ENCODE measurements around the gene DBF4B. TPM values are rescaled to one million over a fixed set of nuclear protein-coding genes. Genes with fewer than 3 reads are reported as not detected.

DBF4B gene
- total and polyA plus RNA-seq, 2 donors (not counting 1 experiment from before 2014, with no cell fraction given): 2.2 to 3.3 TPM

- peaks cover 8% of the 10 kb centered on the region for H3K36me3 ChIP-seq (ENCODE audit: control insufficient read depth, insufficient read depth, low read length)
- DNase-seq (ENCODE audit: low read depth in 2 of 2): peak in 1 of 2 donors; percentile 8
- TF ChIP-seq EZH2 (IDR thresholded peaks at IDR 0.05; ENCODE audit: low read length, missing control alignments): no peak
- no peak for TF ChIP-seq CTCF (conservative IDR thresholded peaks at IDR 0.05 in 1 of 2, IDR thresholded peaks at IDR 0.05 in 1 of 2; ENCODE audit: low read depth in 1 of 2, low read length in 2 of 2)
These were observed 39.1 kb downstream of the DBF4B start for GRCh38 chr17:44747566-44747965.

GRCh38 chr17:44749076-44749979 lies 40.9 kb downstream of the DBF4B start:
- no peak overlapping the region for H3K27ac ChIP-seq (ENCODE audit: insufficient read depth, low read length)
- H3K36me3 ChIP-seq (ENCODE audit: control insufficient read depth, insufficient read depth, low read length): peaks cover 7% of the 10 kb centered on the region
- no peaks in the 10 kb centered on the region for H3K9me3 ChIP-seq (ENCODE audit: control insufficient read depth, insufficient read depth, low read depth, low read length)

More at GRCh38 chr17:44747566-44747965, 39.1 kb downstream of the DBF4B start:
- Histone ChIP-seq H2AFZ (ENCODE audit: low read length) (no peak overlapping the region), H3K4me2 (ENCODE audit: extremely low read depth, insufficient read depth, low read length) (no peak overlapping the region), H3K79me2 (ENCODE audit: control insufficient read depth, insufficient read depth, low read length) (no peaks in the 10 kb centered on the region), H3K9ac (ENCODE audit: insufficient read depth, low read length) (no peak overlapping the region), H3K9me3 (ENCODE audit: control insufficient read depth, insufficient read depth, low read depth, low read length) (no peaks in the 10 kb centered on the region), H3K27ac (ENCODE audit: insufficient read depth, low read length) (no peak overlapping the region), H3K4me1 (ENCODE audit: control insufficient read depth, extremely low read depth, insufficient read depth, low read length) (no peaks in the 10 kb centered on the region), H3K4me3 (replicated peaks in 1 of 4; ENCODE audit: control extremely low read depth in 1 of 4, insufficient read depth in 1 of 4, low read depth in 3 of 4, low read length in 4 of 4) (no peak overlapping the region), H4K20me1 (ENCODE audit: control insufficient read depth, extremely low read depth, insufficient read depth, low read length) (no peaks in the 10 kb centered on the region), H3K27me3 (ENCODE audit: control insufficient read depth, insufficient read depth, low read length) (no peaks in the 10 kb centered on the region)

More at GRCh38 chr17:44749076-44749979, 40.9 kb downstream of the DBF4B start:
- Histone ChIP-seq H3K27me3 (ENCODE audit: control insufficient read depth, insufficient read depth, low read length) (no peaks in the 10 kb centered on the region), H3K4me3 (replicated peaks in 1 of 4; ENCODE audit: control extremely low read depth in 1 of 4, insufficient read depth in 1 of 4, low read depth in 3 of 4, low read length in 4 of 4) (no peak overlapping the region), H3K79me2 (ENCODE audit: control insufficient read depth, insufficient read depth, low read length) (no peaks in the 10 kb centered on the region), H2AFZ (ENCODE audit: low read length) (no peak overlapping the region), H3K4me1 (ENCODE audit: control insufficient read depth, extremely low read depth, insufficient read depth, low read length) (no peaks in the 10 kb centered on the region), H3K4me2 (ENCODE audit: extremely low read depth, insufficient read depth, low read length) (no peak overlapping the region), H3K9ac (ENCODE audit: insufficient read depth, low read length) (no peak overlapping the region), H4K20me1 (ENCODE audit: control insufficient read depth, extremely low read depth, insufficient read depth, low read length) (no peaks in the 10 kb centered on the region)
- DNase-seq (ENCODE audit: low read depth in 2 of 2): no peak
- TF ChIP-seq CTCF (conservative IDR thresholded peaks at IDR 0.05 in 1 of 2, IDR thresholded peaks at IDR 0.05 in 1 of 2; ENCODE audit: low read depth in 1 of 2, low read length in 2 of 2): no peak
- TF ChIP-seq EZH2 (IDR thresholded peaks at IDR 0.05; ENCODE audit: low read length, missing control alignments): no peak

All from fibroblast of lung (primary cell).